HepG2 (cell line): Measurements from ENCODE around the gene ATG4D. TPM values are rescaled to one million over a fixed set of nuclear protein-coding genes. Genes with fewer than 3 reads are reported as not detected.

Experiments
- CBFB ChIP-seq: sonication (generic); formaldehyde crosslinking; IDR thresholded peaks from 2 replicates; pipeline ENCODE4 v1.4.0; 2020; ENCODE audit warnings: missing genetic modification reagents
- EZH2 ChIP-seq: conservative IDR thresholded peaks from 2 replicates; pipeline ENCODE4 v1.6.1; 2012; ENCODE audit warnings: mild to moderate bottlenecking, low read depth, low read length, moderate library complexity
- HCFC1 ChIP-seq: fragments of 150-350 bp; IDR thresholded peaks from 2 replicates; pipeline ENCODE4 v1.6.1; 2014; ENCODE audit warnings: low read depth, low read length
- HDAC1 ChIP-seq: sonication (generic); formaldehyde crosslinking; IDR thresholded peaks from 2 replicates; pipeline ENCODE4 v1.5.1; 2020; ENCODE audit warnings: mild to moderate bottlenecking, missing genetic modification reagents
- HOXA5 ChIP-seq: sonication (generic); formaldehyde crosslinking; IDR thresholded peaks from 2 replicates; pipeline ENCODE4 v1.4.0; 2020; ENCODE audit warnings: missing genetic modification reagents
- MEF2D ChIP-seq: sonication (generic); formaldehyde crosslinking; IDR thresholded peaks from 2 replicates; pipeline ENCODE4 v1.5.1; 2020; ENCODE audit warnings: mild to moderate bottlenecking, missing genetic modification reagents
- NFIB ChIP-seq: sonication (generic); formaldehyde crosslinking; IDR thresholded peaks from 2 replicates; pipeline ENCODE4 v1.9.0; 2021; ENCODE audit warnings: missing genetic modification reagents, mild to moderate bottlenecking, borderline replicate concordance
- NONO ChIP-seq, 2 experiments: fragments of 450-650 bp in 1 of 2; sonication (generic) in 1 of 2; formaldehyde crosslinking in 1 of 2; IDR thresholded peaks in 1 of 2; conservative IDR thresholded peaks in 1 of 2; 2 replicates each; pipeline versions ENCODE4 v1.6.1 to v1.8.0; 2017 to 2022; ENCODE audit warnings: mild to moderate bottlenecking in 1 of 2, missing genetic modification reagents in 1 of 2, moderate library complexity in 1 of 2
- RARG ChIP-seq: sonication (generic); formaldehyde crosslinking; IDR thresholded peaks from 2 replicates; pipeline ENCODE4 v1.4.0; 2020; ENCODE audit warnings: low read depth, mild to moderate bottlenecking, missing genetic modification reagents
- SIN3A ChIP-seq: IDR thresholded peaks from 2 replicates; pipeline ENCODE4 v1.6.1; 2011; ENCODE audit warnings: low read depth, mild to moderate bottlenecking, control low read depth, low read length, borderline replicate concordance
- SRSF1 ChIP-seq: fragments of 200-400 bp; formaldehyde crosslinking; optimal IDR thresholded peaks from 2 replicates; pipeline ENCODE3; 2017; ENCODE audit warnings: mild to moderate bottlenecking, low read depth, low read length, moderate library complexity
- TBX2 ChIP-seq: sonication (generic); formaldehyde crosslinking; IDR thresholded peaks from 2 replicates; pipeline ENCODE4 v1.5.0; 2020; ENCODE audit warnings: missing genetic modification reagents, mild to moderate bottlenecking, borderline replicate concordance
- ZBTB44 ChIP-seq: sonication (generic); formaldehyde crosslinking; IDR thresholded peaks from 2 replicates; pipeline ENCODE4 v1.4.0; 2020; ENCODE audit warnings: missing genetic modification reagents
- ZBTB46 ChIP-seq: sonication (generic); formaldehyde crosslinking; IDR thresholded peaks from 2 replicates; pipeline ENCODE4 v1.4.0; 2020; ENCODE audit warnings: mild to moderate bottlenecking, missing genetic modification reagents, borderline replicate concordance
- ZBTB8A ChIP-seq: sonication (generic); formaldehyde crosslinking; IDR thresholded peaks from 2 replicates; pipeline ENCODE4 v1.4.0; 2020; ENCODE audit warnings: mild to moderate bottlenecking, low read depth, missing genetic modification reagents, borderline replicate concordance
- ZNF12 ChIP-seq: sonication (generic); formaldehyde crosslinking; IDR thresholded peaks from 2 replicates; pipeline ENCODE4 v1.5.0; 2020; ENCODE audit warnings: missing genetic modification reagents
- ZNF121 ChIP-seq: sonication (generic); formaldehyde crosslinking; IDR thresholded peaks from 2 replicates; pipeline ENCODE4 v1.5.0; 2020; ENCODE audit warnings: mild to moderate bottlenecking, missing genetic modification reagents
- ZNF138 ChIP-seq: sonication (generic); formaldehyde crosslinking; IDR thresholded peaks from 2 replicates; pipeline ENCODE4 v1.5.0; 2020; ENCODE audit warnings: mild to moderate bottlenecking, low read depth, missing genetic modification reagents
- ZNF329 ChIP-seq: sonication (generic); formaldehyde crosslinking; IDR thresholded peaks from 2 replicates; pipeline ENCODE4 v1.9.0; 2021; ENCODE audit warnings: low read depth, mild to moderate bottlenecking, missing genetic modification reagents
- ZNF350 ChIP-seq: sonication (generic); formaldehyde crosslinking; IDR thresholded peaks from 2 replicates; pipeline ENCODE4 v1.4.0; 2020; ENCODE audit warnings: mild to moderate bottlenecking, low read depth, missing genetic modification reagents, borderline replicate concordance
- ZNF501 ChIP-seq: sonication (generic); formaldehyde crosslinking; IDR thresholded peaks from 2 replicates; pipeline ENCODE4 v1.5.1; 2020; ENCODE audit warnings: mild to moderate bottlenecking, moderate library complexity, missing genetic modification reagents
- ZNF564 ChIP-seq: sonication (generic); formaldehyde crosslinking; IDR thresholded peaks from 2 replicates; pipeline ENCODE4 v1.8.1; 2023; ENCODE audit warnings: mild to moderate bottlenecking, missing genetic modification reagents
- ZNF704 ChIP-seq: sonication (generic); formaldehyde crosslinking; IDR thresholded peaks from 2 replicates; pipeline ENCODE4 v1.8.1; 2023; ENCODE audit warnings: mild to moderate bottlenecking, inconsistent platforms, moderate library complexity, missing genetic modification reagents, borderline replicate concordance
- ZNF747 ChIP-seq: sonication (generic); formaldehyde crosslinking; IDR thresholded peaks from 2 replicates; pipeline ENCODE4 v1.8.1; 2023; ENCODE audit warnings: missing genetic modification reagents, mild to moderate bottlenecking, borderline replicate concordance
- ZNF782 ChIP-seq: sonication (generic); formaldehyde crosslinking; IDR thresholded peaks from 2 replicates; pipeline ENCODE4 v1.4.0; 2020; ENCODE audit warnings: missing genetic modification reagents, mild to moderate bottlenecking, borderline replicate concordance
- polyA plus RNA-seq, 8 experiments: library from polyadenylated mRNA; depleted of rRNA in 3 of 8; stranded (reverse) in 7 of 8; unstranded in 1 of 8; fragments of >200 nt; fragmentation: Illumina TruSeq in 4 of 8; extraction: Trizol in 4 of 8; gene quantifications; 2 replicates each; pipeline versions ENCODE4 v1.2.1 to v1.2.3, GENCODE V29; 2011 to 2016; ENCODE audit warnings: low read depth in 4 of 8, missing spikeins in 1 of 8, mixed read lengths in 1 of 8; ENCODE audit not compliant: insufficient read depth in 1 of 8
- total RNA-seq, 5 experiments: library from RNA; depleted of rRNA; stranded (reverse); fragments of >200 nt; fragmentation: Illumina TruSeq; extraction: Trizol; gene quantifications; 2 replicates each; pipeline ENCODE4 v1.2.3, GENCODE V29; 2016; ENCODE audit warnings: low read depth in 1 of 5

Gene ATG4D
- total and polyA plus RNA-seq, 2 of the 13 experiments (the other 11 are each of a cell fraction or from before 2014, with no cell fraction given) = 17.8 to 19.0 TPM

GRCh38 chr19:10565567-10566407, 22.1 kb downstream of the ATG4D start, which contains the start of gene KRI1 (continued):
- TF ChIP-seq ZBTB44 (CRISPR knock-in tag) (peak; percentile 96), TBX2 (CRISPR knock-in tag) (peak; percentile 94), HDAC1 (peak; percentile 92), HOXA5 (peak; percentile 77; the same call in 1 of the 2 replicates), ZNF704 (peak; percentile 46; the same call in 1 of the 2 replicates), ZNF138 (CRISPR knock-in tag) (peak; percentile 96; the same call in 1 of the 2 replicates), EZH2 (no peak), SRSF1 (peak; percentile 37), ZNF350 (CRISPR knock-in tag) (peak; percentile 58; the same call in 1 of the 2 replicates), ZBTB46 (CRISPR knock-in tag) (no peak), HCFC1 (0 out of 2 replicates have a peak, but pooled peaks have one; percentile 14), RARG (CRISPR knock-in tag) (no peak), ZNF12 (CRISPR knock-in tag) (0 out of 2 replicates have a peak, but pooled peaks have one; percentile 62), ZNF501 (CRISPR knock-in tag) (peak; percentile 86), ZNF782 (CRISPR knock-in tag) (peak; percentile 94; the same call in 1 of the 2 replicates), ZBTB8A (CRISPR knock-in tag) (no peak), ZNF329 (peak; percentile 87; the same call in 1 of the 2 replicates), NFIB (CRISPR knock-in tag) (no peak), ZNF747 (CRISPR knock-in tag) (peak; percentile 62; the same call in 1 of the 2 replicates), ZNF121 (CRISPR knock-in tag) (no peak), CBFB (CRISPR knock-in tag) (peak; percentile 84), SIN3A (0 out of 2 replicates have a peak, but pooled peaks have one; percentile 64), MEF2D (CRISPR knock-in tag) (no peak), ZNF564 (CRISPR knock-in tag) (peak; percentile 95), NONO (IDR thresholded peaks at IDR 0.05) (no peak), NONO (CRISPR knock-in tag; conservative IDR thresholded peaks at IDR 0.05) (peak; percentile 95)
